Keratinocyte (primary cell): Measurements from ENCODE around the gene SCFD2. TPM values are rescaled to one million over a fixed set of nuclear protein-coding genes. Genes with fewer than 3 reads are reported as not detected.

Experiments used
- DNase-seq: peaks from one replicate; pipeline ENCODE4 v3.0.0-alpha.2; 2011; ENCODE audit warnings: low read depth, missing footprints, low spot score
- FAIRE-seq: peaks from 2 replicates; lab custom pipeline; 2011; peaks lifted over from hg19 to GRCh38; lab: Jason Lieb, UNC
- H2AFZ ChIP-seq: 2 replicates; pipeline ENCODE4 v1.6.0; 2012; ENCODE audit warnings: low read length, control low read depth, inconsistent platforms; ENCODE audit not compliant: control insufficient read depth
- H3K27ac ChIP-seq: 2 replicates; pipeline ENCODE4 v1.5.1; 2011; ENCODE audit warnings: low read length; ENCODE audit not compliant: control insufficient read depth, insufficient read depth
- H3K27me3 ChIP-seq: 3 replicates; pipeline ENCODE4 v1.6.0; 2011; ENCODE audit warnings: low read length; ENCODE audit not compliant: control insufficient read depth, insufficient read depth; ENCODE audit errors: extremely low read depth
- H3K36me3 ChIP-seq, 2 experiments: 2 replicates in 1 of 2; 3 replicates in 1 of 2; pipeline ENCODE4 v1.5.1; 2011; ENCODE audit warnings: low read length in 2 of 2, mild to moderate bottlenecking in 1 of 2; ENCODE audit not compliant: control insufficient read depth in 2 of 2, insufficient read depth in 2 of 2; ENCODE audit errors: extremely low read depth in 1 of 2
- H3K4me1 ChIP-seq: 3 replicates; pipeline ENCODE4 v1.5.1; 2011; ENCODE audit warnings: low read length; ENCODE audit not compliant: control insufficient read depth, insufficient read depth; ENCODE audit errors: extremely low read depth
- H3K4me2 ChIP-seq: 3 replicates; pipeline ENCODE4 v1.6.0; 2011; ENCODE audit warnings: low read depth, low read length; ENCODE audit not compliant: control insufficient read depth, insufficient read depth; ENCODE audit errors: extremely low read depth
- H3K4me3 ChIP-seq, 3 experiments: fragments of 200-600 bp in 1 of 3; sonication (generic) in 1 of 3; 2 replicates in 2 of 3; 3 replicates in 1 of 3; pipeline ENCODE4 v1.5.1; 2011 to 2016; ENCODE audit warnings: low read length in 3 of 3, mild to moderate bottlenecking in 3 of 3, control low read depth in 2 of 3, inconsistent platforms in 1 of 3, low read depth in 1 of 3, mixed read lengths in 1 of 3, mixed run types in 1 of 3, moderate library complexity in 1 of 3; ENCODE audit not compliant: control insufficient read depth in 2 of 3, insufficient read depth in 2 of 3; ENCODE audit errors: extremely low read depth in 1 of 3
- H3K79me2 ChIP-seq: 2 replicates; pipeline ENCODE4 v1.6.0; 2012; ENCODE audit warnings: low read length; ENCODE audit not compliant: control insufficient read depth, insufficient read depth
- H3K9ac ChIP-seq: 3 replicates; pipeline ENCODE4 v1.6.0; 2011; ENCODE audit warnings: low read length; ENCODE audit not compliant: control insufficient read depth, insufficient read depth; ENCODE audit errors: extremely low read depth
- H3K9me1 ChIP-seq: 3 replicates; pipeline ENCODE4 v1.6.0; 2011; ENCODE audit warnings: low read length; ENCODE audit not compliant: control insufficient read depth, insufficient read depth; ENCODE audit errors: extremely low read depth
- H3K9me3 ChIP-seq: 2 replicates; pipeline ENCODE4 v1.5.1; 2012; ENCODE audit warnings: low read depth, low read length; ENCODE audit not compliant: control insufficient read depth
- H4K20me1 ChIP-seq: 3 replicates; pipeline ENCODE4 v1.6.0; 2011; ENCODE audit warnings: low read length; ENCODE audit not compliant: control insufficient read depth, insufficient read depth; ENCODE audit errors: extremely low read depth
- EZH2 ChIP-seq: IDR thresholded peaks from one replicate; pipeline ENCODE4 v1.6.1; 2012; ENCODE audit warnings: inconsistent platforms, mild to moderate bottlenecking, low read length, moderate library complexity
- dilution Hi-C: fragments of 300-500 bp; cut with MboI; formaldehyde crosslinking; loops from one replicate; pipeline ENCODE4 v1.7.0; 2020; ENCODE audit warnings: low sequenced_read_pairs; ENCODE audit not compliant: extremely low pct_ligation_motif_present
- polyA plus RNA-seq, 5 experiments: library from polyadenylated mRNA; depleted of rRNA in 3 of 5; stranded (reverse) in 3 of 5; stranded (forward) in 1 of 5; unstranded in 1 of 5; fragments of >200 nt; gene quantifications; 1 replicate in 1 of 5; 2 replicates in 3 of 5; 3 replicates in 1 of 5; pipeline versions ENCODE4 v1.2.1 to v1.2.3, GENCODE V29; 2011 to 2012; ENCODE audit warnings: missing spikeins in 2 of 5, low read depth in 1 of 5, low replicate concordance in 1 of 5
- TF ChIP-seq, protein P1 (sequence below), 3 experiments: IDR thresholded peaks in 1 of 3; conservative IDR thresholded peaks in 1 of 3; optimal IDR thresholded peaks in 1 of 3; 2 replicates in 2 of 3; 3 replicates in 1 of 3; pipeline versions ENCODE3 to v1.5.1; 2011; ENCODE audit warnings: low read length in 3 of 3, mild to moderate bottlenecking in 3 of 3, moderate library complexity in 2 of 3, control low read depth in 1 of 3, inconsistent platforms in 1 of 3; ENCODE audit not compliant: insufficient read depth in 2 of 3; ENCODE audit errors: extremely low read depth in 1 of 3

SCFD2 gene
- polyA plus RNA-seq, 1 donor (not counting 4 experiments of a cell fraction or from before 2014, with no cell fraction given) = 13.9 TPM

DNA sequence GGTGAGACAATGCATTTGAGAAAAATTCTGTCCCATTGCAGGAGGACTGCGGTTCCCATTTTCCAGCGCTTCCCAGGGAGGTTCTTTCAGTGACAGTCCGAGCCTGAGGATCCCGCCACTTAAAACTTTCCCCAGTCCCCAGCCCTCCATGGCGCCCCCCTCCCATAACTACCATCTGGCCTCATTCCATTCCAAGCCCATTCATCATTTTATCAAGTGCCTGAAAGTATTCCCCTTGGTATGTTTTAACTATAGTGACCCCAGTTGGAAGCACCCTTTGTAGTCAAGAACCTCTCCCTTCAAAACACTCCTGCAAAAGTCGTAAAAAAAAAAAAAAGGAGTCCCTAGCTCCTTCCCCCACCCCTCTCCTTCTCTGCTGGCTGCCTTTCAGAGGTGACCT is 502.5 kb downstream of the SCFD2 start:
- dilution Hi-C loops = no loop called here
- no peaks in the 10 kb centered on the region for H3K27me3 ChIP-seq

DNA sequence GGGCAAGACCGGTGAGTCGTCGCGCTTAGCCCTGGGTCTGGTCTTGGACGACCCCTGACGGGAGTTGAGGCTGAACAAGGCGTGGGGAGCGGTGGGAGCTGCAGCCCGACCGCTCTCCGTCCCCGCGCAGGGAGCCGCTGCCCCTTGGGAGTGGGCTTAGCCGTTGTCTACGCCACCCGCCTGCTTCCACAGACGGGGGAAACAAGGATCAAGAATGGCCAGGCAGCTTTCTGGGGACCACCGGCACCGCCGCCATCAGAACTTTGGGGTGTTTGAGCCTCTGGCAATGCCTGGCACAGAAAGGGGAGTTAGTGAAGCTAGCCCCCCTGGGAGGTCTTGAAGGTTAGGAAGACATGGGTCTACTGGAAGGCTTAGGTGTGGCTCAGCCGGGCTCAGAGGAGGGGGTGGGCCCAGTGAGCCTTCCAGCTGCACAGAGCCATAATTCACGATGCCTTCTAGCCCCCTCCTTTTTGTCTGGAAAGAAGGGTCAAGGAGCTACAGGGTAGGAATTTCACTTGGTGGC is 503.2 kb downstream of the SCFD2 start:
- TF ChIP-seq, protein P1, sequence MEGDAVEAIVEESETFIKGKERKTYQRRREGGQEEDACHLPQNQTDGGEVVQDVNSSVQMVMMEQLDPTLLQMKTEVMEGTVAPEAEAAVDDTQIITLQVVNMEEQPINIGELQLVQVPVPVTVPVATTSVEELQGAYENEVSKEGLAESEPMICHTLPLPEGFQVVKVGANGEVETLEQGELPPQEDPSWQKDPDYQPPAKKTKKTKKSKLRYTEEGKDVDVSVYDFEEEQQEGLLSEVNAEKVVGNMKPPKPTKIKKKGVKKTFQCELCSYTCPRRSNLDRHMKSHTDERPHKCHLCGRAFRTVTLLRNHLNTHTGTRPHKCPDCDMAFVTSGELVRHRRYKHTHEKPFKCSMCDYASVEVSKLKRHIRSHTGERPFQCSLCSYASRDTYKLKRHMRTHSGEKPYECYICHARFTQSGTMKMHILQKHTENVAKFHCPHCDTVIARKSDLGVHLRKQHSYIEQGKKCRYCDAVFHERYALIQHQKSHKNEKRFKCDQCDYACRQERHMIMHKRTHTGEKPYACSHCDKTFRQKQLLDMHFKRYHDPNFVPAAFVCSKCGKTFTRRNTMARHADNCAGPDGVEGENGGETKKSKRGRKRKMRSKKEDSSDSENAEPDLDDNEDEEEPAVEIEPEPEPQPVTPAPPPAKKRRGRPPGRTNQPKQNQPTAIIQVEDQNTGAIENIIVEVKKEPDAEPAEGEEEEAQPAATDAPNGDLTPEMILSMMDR (optimal IDR thresholded peaks at IDR 0.05 in 1 of 3, IDR thresholded peaks at IDR 0.05 in 1 of 3, conservative IDR thresholded peaks at IDR 0.05 in 1 of 3; ENCODE audit: extremely low read depth in 1 of 3, insufficient read depth in 2 of 3, low read length in 3 of 3) = no peak
- no peak for TF ChIP-seq EZH2
- H3K27ac ChIP-seq = no peak overlapping the region
- no peak for DNase-seq
- H3K9me3 ChIP-seq = no peaks in the 10 kb centered on the region
- no peaks in the 10 kb centered on the region for H3K27me3 ChIP-seq
- H3K36me3 ChIP-seq = no peaks in the 10 kb centered on the region
- dilution Hi-C loops = no loop called here
- H3K9me1 ChIP-seq = no peaks in the 10 kb centered on the region
- H2AFZ ChIP-seq = peak overlapping the region; percentile 85
- H3K79me2 ChIP-seq = no peaks in the 10 kb centered on the region
- peak overlapping the region; percentile 44 for H3K9ac ChIP-seq
- peak overlapping the region; percentile 22 to 66 (median 49) for H3K4me3 ChIP-seq
- H3K4me1 ChIP-seq = peaks cover 8% of the 10 kb centered on the region
- no peaks in the 10 kb centered on the region for H4K20me1 ChIP-seq
- no peak for FAIRE-seq
- H3K4me2 ChIP-seq = peak overlapping the region; percentile 63

More for the DNA sequence above, 502.5 kb downstream of the SCFD2 start:
- Histone ChIP-seq H3K27ac (no peak overlapping the region), H3K4me2 (peak overlapping the region; percentile 63), H3K36me3 (no peaks in the 10 kb centered on the region), H3K9me3 (no peaks in the 10 kb centered on the region), H2AFZ (no peak overlapping the region), H3K79me2 (no peaks in the 10 kb centered on the region), H3K4me1 (peaks cover 8% of the 10 kb centered on the region), H3K9me1 (no peaks in the 10 kb centered on the region), H4K20me1 (no peaks in the 10 kb centered on the region), H3K4me3 (no peak overlapping the region), H3K9ac (no peak overlapping the region)
- TF ChIP-seq, protein P1 (optimal IDR thresholded peaks at IDR 0.05 in 1 of 3, IDR thresholded peaks at IDR 0.05 in 1 of 3, conservative IDR thresholded peaks at IDR 0.05 in 1 of 3; ENCODE audit: extremely low read depth in 1 of 3, insufficient read depth in 2 of 3, low read length in 3 of 3) = no peak
- TF ChIP-seq EZH2 = no peak
- FAIRE-seq (no peak), DNase-seq (no peak)
